Measurements from ENCODE around the gene CAPN3.

CAPN3 gene

DNA sequence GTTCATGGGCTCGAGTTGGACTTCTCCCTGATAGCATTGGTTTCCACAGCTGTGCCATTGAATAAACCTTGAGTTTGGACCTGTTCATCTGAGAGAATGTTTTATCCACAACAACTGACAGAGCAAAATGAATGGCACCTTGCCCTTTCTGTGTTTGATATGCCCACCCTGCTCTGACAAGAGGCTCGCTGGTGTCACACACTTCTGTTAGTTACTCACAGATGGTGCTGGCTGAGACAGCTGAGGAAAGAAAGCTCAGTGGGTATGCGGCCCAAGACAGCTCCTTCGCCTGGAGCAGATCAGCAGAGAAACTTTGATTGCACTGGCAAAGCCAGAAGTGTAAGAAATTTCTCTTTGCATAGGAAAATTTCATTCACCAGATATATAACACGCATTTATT is 2.5 kb upstream of the CAPN3 start:
- DNase-seq (ENCODE audit: low read depth in 3 of 3, low spot score in 1 of 3), result no peak

DNA sequence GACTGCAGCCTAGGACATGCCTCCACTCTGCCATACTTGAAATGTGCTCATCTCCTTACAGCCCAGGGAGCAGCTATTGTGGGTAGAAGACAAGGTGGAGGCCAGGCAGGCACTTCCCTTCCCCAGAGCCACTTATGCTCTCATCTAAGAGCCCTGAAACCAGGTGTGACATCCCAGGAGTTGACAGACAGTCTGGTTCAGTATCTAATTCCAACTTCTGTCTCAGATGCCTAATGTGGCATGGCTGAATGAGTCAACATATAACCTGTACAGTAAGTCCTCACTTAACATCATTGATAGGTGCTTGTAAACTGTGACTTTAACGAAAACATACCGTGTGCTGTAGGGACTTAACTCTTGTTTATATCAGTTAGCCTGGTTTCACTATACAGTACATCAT is 1.2 kb upstream of the CAPN3 start:
- DNase-seq (ENCODE audit: low read depth in 3 of 3, low spot score in 1 of 3), result no peak

DNA sequence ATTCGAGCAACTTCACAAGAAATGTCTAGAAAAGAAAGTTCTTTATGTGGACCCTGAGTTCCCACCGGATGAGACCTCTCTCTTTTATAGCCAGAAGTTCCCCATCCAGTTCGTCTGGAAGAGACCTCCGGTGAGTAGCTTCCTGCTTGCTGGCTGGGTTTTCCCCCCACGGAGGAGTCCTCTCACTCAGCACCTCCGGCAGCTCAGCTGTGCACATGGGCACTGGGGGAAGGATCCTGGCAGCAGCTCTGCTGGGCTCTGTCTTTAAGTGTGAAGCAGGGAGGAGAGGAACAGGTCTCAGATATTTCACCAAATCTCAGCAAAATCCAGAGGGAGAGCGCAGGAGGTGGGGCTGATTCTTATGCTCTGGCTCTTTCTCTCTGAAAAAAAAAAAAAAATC is 684 bp downstream of the CAPN3 start:
- no peak for DNase-seq (ENCODE audit: low read depth in 3 of 3, low spot score in 1 of 3)

DNA sequence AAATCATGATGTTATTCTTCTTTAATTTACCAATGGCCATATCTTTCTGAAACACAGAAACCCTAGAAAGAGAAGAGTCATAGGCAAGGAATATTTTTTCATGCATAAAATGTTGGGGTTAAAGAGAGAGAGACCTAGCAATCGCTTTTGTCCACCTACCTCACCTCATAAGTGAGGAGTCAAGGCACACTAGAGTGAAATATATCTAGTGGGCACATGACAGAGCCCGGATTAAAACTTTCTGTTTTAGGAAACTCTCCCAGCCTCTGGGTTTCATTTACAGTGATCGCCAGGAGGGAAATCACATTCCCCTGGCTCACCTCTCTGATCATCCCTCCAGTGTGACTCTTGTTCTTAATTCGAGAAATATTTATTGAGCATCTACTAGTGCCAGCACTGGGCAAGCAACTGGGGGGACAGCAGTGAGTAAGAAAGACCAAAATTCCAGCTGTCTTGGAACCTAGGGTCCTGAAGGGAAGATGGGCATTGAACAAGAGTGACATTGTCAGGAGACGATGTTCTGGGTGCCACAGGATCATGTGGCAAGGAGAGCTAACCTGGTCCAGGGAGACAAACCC is 1.3 kb downstream of the CAPN3 start:
- DNase-seq (ENCODE audit: low read depth in 3 of 3, low spot score in 1 of 3), result no peak

DNA sequence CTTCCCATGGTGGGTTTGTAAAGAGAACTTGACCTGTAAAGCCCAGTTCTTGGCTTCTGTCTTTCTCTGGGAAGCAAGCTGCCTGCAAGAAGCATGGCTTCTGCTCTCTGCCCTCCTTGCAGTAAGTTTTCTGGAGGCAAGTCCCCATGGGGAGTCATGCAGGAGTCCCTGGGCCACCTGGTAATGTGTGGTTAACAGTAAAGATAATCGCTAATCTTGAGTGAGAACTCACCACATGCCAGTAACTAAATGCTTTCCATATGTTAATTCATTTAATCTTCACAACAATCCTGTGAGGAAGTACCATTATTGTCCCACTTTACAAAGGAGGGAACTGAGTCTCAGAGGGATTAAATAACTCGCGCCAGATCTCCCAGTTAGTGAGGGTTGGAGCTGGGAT is 4.2 kb downstream of the CAPN3 start:
- DNase-seq (ENCODE audit: low read depth in 3 of 3, low spot score in 1 of 3), result no peak

DNA sequence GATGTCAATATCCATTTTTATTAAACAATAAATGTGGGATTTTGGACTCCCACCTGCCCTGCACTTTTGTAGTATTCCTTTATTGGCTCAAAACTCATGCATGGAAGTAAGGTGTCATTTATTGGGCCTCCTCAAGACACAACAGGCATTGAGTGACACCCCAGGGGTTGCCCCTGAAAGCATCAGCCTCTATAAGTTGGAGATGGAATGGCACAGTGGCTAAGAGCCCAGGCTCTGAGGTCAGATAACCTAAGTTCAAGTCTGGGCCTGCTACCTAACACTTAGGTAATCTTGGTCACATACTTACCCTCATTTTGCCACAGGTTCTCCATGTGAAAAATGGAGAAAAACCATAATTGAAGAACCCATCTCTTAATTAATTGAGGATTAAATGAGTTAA is 4.6 kb downstream of the CAPN3 start:
- no peak for DNase-seq (ENCODE audit: low read depth in 3 of 3, low spot score in 1 of 3)

DNA sequence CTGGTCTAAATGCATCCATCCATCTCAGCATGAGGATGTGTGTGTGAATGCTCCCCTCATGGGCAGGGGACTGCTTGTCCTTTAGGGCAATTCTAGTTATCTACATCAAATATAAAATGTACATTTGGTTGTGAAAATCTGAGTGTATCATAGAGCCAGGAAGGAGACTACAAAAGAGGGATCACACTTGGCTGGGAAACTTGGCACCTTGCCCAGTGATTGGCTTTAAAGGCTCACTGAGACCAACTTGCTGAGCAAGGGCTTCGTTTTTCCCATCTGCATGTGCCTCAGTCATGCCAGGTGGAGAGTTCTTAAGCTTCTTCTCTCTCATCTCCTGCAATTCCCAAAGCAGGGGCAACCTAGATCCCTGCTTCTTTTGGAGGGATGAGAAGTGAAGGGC is 5.2 kb downstream of the CAPN3 start:
- no peak for DNase-seq (ENCODE audit: low read depth in 3 of 3, low spot score in 1 of 3)

DNA sequence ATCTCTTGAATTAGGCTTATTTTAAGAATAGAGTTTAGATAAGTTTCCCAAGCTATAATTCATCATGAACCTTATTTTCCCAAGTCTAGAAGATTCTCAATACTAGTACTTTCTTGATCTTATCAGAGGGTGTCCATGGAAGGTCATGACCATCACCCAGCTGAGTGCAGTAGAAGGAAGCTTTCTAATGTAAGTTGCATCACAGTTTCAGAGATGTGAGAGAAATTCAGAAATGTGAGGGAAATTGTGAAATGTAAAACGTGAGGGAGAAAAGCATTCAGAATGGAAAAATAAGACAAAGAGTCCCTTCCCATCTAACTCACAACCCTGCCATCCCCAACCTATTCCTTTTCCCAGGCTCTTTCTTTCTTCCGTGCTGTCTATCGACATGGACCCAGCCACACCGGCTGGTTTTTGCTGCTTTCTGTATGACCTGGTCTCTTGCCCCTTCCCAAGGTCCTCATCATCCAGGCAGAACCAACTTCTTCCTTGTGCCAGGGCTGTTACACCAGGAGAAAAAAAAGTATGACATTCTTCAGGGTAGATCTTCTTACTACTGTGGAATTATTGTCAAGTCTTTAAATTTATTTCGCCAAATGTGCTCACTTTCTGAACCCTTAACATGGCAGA is 6.7 kb downstream of the CAPN3 start:
- DNase-seq (ENCODE audit: low read depth in 3 of 3, low spot score in 1 of 3), result no peak

DNA sequence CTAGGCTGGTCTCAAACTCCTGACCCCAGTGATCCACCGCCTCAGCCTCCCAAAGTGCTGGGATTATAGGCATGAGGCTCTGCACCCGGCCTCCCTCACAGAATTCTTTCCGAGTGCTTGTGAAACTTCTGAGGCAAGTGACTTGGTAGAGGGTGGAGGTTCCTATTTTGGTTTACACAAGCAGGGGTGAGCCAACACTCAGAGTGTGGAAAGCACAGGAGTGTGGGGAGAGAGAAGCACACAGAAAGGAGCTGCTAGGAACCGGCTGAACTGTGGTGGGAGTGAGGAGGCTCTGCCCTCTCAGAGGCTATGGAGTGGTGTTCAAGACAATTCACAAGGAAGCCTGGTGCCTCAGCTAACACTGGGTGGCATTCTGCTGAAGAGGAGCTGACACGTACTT is 7.7 kb downstream of the CAPN3 start:
- no peak for DNase-seq (ENCODE audit: low read depth in 3 of 3, low spot score in 1 of 3)

DNA sequence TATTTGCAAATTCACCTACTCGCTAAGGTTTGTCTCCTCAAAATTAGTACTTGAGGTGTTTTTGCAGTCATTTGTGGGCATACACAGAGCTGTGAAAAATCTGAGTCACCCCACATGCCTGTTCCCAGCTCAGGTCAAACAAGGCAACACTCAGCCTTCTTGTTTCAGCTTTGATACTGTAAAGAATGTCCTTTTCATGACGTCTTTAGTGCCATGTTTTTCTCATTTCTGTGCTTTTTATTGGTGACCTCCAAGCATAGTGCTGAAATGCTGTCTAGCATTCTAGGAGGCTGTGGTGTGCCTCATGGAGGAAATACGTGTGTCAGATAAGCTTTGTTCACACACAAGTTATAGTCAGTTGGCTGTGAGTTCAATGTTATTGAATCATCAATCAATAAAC is 8.8 kb downstream of the CAPN3 start:
- no peak for DNase-seq (ENCODE audit: low read depth in 3 of 3, low spot score in 1 of 3)

DNA sequence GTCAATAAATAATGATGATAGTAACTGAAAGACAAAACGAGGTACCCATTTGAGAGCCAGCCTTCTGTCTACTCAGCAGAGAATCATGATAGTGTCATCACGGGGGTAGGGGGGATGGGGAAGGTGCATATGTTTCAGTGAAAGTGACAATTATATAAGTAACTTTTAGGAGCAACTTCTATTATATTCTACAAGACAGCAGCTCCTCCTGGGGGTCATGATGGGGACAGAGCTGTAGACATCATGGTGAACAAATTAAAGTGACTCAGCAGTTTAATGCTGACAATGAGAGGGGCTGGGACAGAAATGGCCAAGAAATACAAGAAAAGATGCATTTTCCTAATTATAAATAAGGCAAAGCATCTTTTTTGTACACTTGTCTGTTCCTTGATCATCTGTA is 11.8 kb downstream of the CAPN3 start:
- no peak for DNase-seq (ENCODE audit: low read depth in 3 of 3, low spot score in 1 of 3)

DNA sequence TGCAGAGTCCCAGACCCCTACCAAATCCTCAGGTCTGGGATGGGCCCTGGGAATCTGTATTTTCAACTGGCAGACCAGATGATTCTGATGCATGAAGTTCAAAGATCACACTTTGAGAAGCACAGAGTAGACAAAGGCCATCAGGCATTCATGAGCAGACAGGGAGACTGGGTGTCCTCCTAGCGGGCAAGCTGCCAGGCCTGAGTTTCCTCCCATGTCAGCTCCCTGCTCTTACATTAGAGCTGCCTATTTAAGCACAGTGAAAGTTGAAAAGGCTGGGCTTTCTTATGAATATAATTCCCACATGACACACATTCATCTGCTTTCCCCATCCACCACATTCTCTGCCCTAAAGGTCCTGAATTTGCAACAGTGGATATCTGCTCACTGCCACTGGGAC is 14.0 kb downstream of the CAPN3 start:
- DNase-seq (ENCODE audit: low read depth in 3 of 3, low spot score in 1 of 3), result no peak

DNA sequence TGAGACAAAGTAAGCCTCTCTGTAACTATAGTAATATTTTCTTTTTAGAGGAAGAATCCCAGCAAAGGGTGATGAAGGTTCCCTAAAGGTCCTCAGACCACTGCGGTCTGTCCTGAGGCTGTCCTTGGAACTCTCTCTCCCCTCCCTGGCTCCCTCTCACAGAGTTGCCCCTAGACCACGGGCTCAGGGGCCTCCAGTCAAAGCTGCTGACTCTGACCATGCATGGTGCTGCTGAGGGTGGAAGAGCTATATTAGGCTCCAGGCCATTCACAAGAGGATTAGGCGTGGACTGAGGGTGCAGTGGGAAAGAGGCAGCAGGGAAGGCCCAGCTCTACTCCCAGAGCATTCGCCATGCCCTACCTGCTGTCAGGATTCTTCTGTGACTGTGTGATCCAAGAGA is 14.6 kb downstream of the CAPN3 start:
- no peak for DNase-seq (ENCODE audit: low read depth in 3 of 3, low spot score in 1 of 3)

DNA sequence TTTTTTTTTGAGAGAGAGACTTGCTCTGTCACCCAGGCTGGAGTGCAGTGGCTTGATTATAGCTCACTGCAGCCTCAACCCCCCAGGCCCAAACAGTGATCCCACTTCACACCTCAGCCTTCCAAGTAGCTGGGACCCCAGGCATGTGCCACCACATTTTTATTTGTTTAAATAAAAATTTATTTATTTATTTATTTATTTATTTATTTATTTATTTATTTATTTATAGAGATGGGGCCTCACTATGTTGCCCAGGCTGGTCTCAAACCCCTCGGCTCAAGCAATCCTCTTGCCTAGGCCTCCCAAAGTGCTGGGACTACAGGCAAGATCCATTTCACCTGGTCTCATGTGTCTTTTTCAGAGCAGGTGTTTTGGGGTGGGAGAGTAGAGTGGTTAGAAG is 15.5 kb downstream of the CAPN3 start:
- DNase-seq (ENCODE audit: low read depth in 3 of 3, low spot score in 1 of 3), result no peak

DNA sequence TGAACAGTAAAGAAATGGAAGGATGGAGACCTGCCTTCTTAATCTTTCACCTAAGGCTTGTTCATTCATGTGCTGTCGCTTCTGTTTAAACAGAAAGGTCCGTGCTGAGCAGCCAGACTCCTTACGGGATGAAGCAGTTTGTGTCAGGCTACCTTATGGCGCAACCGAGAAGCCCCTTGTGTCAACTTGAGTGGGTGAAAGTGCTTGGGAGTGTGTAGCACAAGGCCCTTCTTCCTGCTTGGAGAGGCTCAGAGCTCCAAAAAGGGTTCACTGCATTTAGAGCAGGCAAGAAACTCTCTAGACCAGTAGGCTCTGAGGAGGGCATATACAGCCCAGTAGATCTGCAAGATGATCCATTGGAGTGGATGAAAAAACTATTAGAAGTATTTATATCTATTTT is 16.0 kb downstream of the CAPN3 start:
- no peak for DNase-seq (ENCODE audit: low read depth in 3 of 3, low spot score in 1 of 3)

DNA sequence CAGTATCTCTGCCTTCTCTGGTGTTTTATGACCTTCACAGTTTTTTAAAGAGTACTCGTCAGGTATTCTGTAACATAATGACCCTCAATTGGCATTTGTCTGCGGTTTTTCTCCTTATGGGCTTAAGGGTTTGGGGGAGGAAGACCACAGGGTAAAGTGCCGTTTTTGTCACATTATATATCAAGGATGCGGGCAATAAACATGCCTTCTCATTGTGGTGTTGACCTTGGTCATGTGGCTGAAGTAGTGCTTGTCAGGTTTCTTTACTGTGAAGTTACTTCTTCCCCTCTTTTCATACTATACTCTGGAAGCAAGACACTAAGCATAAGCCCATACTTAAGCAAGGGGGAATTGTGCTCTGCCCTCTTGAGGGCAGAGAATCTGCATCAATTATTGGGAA is 16.6 kb downstream of the CAPN3 start:
- DNase-seq (ENCODE audit: low read depth in 3 of 3, low spot score in 1 of 3), result no peak

DNA sequence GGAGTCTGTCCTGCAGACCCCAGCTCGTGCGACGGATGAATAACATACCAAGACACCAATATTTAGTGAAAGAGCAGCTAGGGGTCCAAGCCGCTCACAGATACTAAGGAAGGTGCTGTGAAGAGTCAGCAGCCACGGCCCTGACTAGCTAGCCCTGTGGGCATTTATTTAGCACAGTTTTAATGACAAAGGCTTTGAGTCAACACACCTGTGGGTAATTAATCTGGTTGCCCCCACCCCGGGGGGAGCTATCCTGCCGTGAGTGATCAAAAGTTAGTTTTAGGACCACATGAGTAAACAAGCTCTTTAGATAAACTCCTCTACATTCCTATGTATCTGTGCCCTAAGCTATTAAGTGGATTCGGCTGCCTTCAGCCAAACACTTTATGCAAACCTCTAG is 18.7 kb downstream of the CAPN3 start:
- DNase-seq (ENCODE audit: low read depth in 3 of 3, low spot score in 1 of 3), result no peak

DNA sequence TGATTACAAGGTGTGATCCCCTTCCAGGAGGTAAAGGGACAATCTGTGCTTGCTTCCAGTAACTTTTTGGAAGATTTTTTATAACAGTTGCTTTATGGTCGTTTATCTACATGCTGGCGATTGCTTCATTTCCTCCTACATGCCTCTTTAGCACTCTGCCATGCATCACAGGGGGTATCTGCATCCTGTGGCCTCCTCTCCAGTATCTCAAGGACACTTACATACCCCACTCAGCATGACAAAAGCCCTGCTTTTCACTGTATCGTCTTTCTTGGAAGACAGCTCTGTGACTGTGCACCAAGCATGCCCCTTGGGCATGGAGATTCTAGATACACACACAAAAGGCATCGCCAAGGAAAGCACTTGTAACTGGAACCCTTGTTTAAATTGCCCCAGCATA is 25.3 kb downstream of the CAPN3 start:
- DNase-seq (ENCODE audit: low read depth in 3 of 3, low spot score in 1 of 3), result no peak

DNA sequence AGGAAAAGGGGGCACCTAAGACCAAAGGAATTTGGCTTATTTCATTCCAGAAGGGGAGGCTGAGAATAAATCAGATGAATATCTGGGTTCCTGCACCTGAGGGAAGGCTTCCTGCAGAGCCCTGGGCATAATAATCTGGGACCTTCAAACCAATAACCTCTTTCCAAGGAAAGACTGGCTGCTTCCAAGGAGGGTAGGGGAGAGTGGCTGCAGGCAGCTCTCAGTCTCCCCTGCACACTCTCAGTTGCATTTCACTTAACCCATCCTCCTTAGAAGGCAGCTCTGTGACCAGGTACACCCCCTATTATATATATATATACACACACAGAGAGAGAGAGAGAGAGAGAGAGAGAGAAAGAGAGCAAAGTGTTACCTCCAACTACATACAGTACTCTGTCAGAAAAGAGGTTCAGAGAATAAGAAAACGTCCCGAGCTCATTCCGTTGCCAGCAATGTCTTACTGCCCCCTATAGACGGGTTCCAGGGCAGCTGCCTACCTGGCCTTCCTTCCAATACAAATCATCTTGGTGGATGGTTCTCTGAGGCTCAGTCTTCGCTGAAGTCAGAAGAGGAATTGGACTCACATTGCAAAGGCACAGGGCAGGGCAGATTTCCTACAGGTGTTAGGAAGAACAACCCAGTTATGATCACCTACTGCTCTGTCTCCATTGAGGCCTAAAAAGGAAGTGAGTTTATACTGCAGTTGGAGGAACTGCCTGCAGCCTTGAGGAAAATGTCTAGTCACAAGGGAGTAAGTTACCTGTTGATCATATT is 26.1 kb downstream of the CAPN3 start:
- no peak for DNase-seq (ENCODE audit: low read depth in 3 of 3, low spot score in 1 of 3)

DNA sequence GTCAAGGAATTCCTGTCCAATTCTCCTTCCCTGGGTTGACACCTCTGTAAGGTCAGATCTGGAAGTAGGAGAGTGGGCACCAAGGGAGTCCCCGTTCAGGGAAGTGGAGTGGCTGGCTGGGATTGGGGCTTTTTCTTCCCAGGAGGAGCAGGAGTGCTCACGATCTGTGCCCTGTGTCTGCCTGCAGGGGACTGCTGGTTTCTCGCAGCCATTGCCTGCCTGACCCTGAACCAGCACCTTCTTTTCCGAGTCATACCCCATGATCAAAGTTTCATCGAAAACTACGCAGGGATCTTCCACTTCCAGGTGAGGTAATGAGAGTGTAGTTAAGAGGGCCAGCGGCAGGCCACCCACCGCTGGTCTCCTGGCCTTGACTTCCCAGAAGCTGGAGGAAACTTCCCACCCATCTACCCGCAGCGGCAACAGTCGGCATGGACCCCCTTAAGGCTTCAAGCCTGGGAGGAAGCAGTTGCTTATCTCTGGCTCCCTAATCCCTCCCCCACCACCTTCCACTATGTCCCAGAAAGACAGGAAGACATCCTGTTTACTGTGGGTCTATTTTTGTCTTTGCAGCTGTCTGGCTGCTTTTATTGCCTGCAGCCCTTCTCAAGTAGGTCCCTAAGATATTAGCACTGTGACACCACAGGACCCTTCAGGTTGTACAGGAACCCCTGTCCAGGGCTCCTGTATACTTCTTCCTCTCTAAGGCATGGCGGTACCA is 26.8 kb downstream of the CAPN3 start:
- no peak for DNase-seq (ENCODE audit: low read depth in 3 of 3, low spot score in 1 of 3)

DNA sequence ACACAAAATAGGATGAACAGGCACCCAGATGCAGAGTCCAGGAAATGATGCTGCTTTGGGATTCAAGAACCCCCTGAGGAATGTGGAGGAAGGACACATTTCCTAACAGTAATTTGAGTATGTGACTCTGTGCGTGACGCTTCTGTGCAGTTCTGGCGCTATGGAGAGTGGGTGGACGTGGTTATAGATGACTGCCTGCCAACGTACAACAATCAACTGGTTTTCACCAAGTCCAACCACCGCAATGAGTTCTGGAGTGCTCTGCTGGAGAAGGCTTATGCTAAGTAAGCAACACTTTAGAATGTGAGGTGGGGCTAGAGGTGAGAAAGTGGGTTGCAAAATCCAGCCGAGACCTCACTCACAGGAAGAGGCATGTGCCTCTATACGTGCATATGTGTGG is 28.3 kb downstream of the CAPN3 start:
- no peak for DNase-seq (ENCODE audit: low read depth in 3 of 3, low spot score in 1 of 3)

DNA sequence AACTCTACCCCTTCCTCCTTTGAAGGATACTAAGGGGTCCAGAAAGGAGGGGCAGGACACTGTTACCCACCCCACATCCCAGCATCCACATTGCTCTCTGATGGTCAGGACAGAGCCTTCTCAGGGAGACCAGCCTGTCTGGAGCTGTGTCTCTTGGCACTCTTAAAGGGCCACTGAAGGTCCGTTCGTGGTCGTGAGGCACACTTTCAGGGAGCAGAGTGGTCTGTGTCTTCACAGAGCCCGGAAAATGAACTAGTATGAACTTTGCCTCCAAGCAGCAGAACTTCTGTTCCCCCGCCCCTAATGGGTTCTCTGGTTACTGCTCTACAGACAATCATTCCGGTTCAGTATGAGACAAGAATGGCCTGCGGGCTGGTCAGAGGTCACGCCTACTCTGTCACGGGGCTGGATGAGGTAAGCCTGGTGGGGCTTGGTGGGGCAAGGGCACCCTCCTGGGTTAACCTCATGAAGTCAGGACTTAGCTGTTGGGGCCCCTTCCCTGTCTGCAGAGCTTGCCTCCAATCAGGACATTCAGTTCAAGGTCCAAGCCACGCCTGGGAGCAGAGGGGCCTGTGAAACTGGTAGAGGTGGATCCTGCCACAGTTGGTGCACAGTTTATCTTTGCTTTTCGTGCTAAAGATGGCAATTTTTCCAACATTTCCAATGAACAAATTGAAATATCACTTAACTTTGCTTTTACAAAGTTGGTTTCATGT is 33.2 kb downstream of the CAPN3 start:
- DNase-seq (ENCODE audit: low read depth in 3 of 3, low spot score in 1 of 3), result no peak
